ENCODE measurements around the gene INO80.

The INO80 gene

DNA sequence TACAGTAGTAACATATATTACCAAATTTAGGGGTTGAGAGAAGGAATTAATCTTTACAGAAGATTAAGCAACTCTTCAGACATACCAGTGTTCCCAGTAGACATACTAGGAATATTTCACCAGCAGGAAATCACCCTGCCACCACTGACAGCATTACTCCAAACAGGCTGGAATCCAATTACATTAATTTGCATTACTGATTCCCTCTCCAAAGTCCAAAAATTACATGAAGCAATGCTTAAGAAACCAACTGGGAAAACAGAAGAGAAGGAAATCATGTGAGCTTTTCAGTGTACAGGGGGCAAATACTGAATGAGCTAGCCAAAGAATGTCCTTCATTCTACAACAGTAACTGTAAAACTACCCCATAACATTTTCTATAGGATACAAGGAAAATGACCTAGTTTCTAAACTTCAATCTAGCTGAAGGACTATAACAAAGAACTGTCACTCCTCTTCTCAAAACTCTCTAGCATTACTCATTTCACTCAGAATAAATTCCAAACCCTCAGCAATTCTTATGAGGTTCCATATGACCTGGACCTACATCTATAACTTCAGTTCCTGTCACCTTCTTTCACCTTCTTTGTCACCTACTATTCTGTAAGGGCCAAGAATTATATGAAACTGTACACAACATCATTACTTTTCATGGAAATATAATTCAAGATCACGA, 72.7 kb downstream of the INO80 start:
- peak; percentile 78 to 80 for DNase-seq (ENCODE audit: low read depth in 2 of 2)

- DNase-seq (ENCODE audit: low read depth in 2 of 2): no peak
Observed at GRCh38 chr15:41042851-41043250, 73.2 kb downstream of the INO80 start.

DNA sequence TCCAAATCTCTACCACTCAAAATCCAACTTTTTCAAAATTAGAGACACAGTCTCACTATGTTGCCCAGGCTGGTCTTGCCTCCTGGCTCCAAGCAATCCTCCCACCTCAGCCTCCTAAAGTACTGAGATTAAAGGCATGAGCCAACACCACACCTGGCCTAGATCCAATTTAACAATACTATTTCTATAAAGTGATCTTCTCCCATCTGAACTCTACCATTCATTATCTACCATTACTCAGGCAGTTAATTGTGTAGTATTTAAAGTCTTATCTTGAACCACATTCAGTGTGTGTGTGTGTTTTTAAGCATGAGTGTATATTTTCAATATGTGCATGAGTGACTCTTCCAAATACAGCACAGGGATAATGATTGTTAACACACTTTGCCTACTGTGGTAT, 77.0 kb downstream of the INO80 start:
- no peak for DNase-seq (ENCODE audit: low read depth in 2 of 2)

DNA sequence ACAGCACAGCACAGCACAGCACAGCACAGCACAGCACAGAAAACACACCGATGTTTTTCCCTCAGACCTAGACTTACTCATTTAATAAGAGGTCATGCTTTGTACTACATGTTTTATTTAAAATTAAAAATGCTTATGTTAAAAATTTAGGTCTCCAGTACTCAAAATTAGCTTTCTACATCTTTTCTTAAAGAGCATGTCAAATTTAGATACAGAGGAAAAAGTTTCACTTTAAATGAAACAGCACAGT, 84.1 kb downstream of the INO80 start:
- DNase-seq (ENCODE audit: low read depth in 2 of 2): no peak

- no peak for DNase-seq (ENCODE audit: low read depth in 2 of 2)
Observed at GRCh38 chr15:41031232-41032078, 84.6 kb downstream of the INO80 start.

DNA sequence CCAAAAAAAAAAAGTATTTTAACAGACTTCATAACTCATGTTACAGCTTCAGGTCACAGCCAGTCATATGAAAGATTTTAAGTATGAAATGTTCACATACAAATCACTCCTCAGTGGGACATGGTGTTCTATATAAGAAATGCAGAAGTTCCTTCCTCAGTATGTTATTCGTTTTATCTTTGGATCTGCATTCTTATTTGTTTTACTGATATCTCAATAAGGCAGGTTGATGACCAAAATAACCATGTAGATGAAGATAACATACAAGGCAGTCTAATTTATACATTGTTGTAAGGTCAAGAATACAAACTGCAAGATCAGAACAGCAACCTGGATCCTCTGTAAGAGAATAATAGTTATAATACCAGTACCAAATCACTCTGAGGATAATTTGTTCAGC, 87.2 kb downstream of the INO80 start:
- no peak for DNase-seq (ENCODE audit: low read depth in 2 of 2)

GRCh38 chr15:41025393-41025792, 90.7 kb downstream of the INO80 start:
- DNase-seq (ENCODE audit: low read depth in 2 of 2): no peak

DNA sequence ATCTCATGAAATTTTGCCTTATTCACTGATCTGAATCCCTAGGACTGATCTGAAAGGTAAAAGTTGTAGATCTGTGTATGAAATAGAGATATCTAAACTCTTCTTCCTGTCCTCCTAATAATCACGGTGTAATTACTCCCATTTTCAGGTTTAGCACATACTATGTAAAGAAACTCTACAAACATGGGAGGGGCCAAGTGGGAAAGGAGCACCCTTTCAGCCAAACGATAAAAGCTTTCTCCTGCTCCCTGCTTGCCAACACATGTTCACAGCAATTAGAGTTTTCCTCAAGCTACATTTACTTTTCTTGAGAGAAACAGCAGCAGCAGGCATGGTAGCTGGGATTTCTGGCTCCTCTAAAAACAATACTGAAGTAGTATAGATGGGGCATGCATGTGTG, 91.2 kb downstream of the INO80 start:
- no peak for DNase-seq (ENCODE audit: low read depth in 2 of 2)

GRCh38 chr15:41024131-41024530, 91.9 kb downstream of the INO80 start:
- peak; percentile 91 for DNase-seq (ENCODE audit: low read depth in 2 of 2)

DNA sequence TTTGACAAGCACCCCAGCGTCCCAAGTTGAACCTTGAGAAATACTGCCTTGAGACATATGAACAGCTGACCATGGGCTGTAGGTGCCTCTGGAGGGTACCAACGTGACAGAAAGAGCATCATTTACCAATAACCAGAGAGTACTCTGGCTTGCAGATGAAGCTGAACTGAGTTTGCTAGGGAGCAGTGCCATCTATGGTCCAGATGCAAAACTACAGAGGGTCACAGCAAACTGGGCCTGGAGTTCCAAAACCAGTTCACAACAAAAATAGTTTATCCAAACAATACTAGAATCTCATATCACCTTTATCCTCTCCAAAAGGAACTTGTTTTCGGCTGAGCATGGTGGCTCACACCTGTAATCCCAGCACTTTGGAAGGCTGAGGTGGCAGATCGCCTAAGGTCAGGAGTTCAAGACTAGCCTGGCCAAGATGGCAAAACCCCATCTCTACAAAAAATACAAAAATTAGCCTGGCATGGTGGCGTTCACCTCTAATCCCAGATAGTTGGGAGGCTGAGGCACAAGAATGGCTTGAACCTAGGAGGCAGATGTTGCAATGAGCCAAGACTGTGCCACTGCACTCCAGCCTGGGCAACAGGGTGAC, 93.5 kb downstream of the INO80 start:
- DNase-seq (ENCODE audit: low read depth in 2 of 2): peak in 1 of 2 experiments; percentile 20

GRCh38 chr15:41020829-41021228, 95.3 kb downstream of the INO80 start:
- DNase-seq (ENCODE audit: low read depth in 2 of 2): no peak

GRCh38 chr15:41020311-41020710, 95.8 kb downstream of the INO80 start:
- DNase-seq (ENCODE audit: low read depth in 2 of 2): no peak

DNA sequence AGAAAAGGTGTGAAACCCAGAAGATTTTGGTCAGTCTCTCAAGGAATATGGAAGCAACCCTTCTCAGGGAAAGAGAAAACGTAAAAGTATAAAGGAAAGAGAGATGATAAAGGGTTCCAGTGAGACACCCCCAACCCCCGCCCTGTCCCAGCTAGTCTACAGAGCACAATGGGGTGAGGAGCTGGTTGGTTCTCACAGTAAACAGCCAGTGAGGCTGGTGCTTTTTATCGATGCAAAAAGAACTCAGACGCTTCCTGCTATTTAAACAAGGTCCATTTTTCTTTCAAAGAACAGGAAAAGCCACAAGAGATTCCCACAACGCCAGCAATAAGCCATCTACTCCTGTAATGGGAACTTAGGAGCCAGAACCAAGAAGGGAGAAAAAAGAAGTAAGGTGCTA, 96.9 kb downstream of the INO80 start:
- no peak for DNase-seq (ENCODE audit: low read depth in 2 of 2)

DNA sequence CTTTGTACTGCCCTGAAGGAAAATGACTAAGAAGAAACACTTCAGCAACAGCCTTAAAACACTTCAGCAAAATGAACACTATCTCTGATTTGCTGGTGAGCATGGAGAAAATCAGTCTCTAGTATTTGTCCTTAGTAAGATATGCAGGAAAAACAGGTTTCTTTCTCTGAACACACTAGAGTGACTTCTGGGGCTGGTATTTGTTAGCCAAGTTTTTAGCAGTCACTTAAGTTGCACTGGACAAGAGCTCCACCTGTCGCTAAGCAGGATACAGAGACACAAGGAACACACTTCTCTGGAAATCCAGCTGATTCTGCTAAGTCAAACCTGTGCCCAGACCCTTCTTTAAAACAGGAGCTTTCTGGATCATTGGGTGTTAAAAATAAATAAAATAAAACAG, 97.5 kb downstream of the INO80 start:
- no peak for DNase-seq (ENCODE audit: low read depth in 2 of 2)

DNA sequence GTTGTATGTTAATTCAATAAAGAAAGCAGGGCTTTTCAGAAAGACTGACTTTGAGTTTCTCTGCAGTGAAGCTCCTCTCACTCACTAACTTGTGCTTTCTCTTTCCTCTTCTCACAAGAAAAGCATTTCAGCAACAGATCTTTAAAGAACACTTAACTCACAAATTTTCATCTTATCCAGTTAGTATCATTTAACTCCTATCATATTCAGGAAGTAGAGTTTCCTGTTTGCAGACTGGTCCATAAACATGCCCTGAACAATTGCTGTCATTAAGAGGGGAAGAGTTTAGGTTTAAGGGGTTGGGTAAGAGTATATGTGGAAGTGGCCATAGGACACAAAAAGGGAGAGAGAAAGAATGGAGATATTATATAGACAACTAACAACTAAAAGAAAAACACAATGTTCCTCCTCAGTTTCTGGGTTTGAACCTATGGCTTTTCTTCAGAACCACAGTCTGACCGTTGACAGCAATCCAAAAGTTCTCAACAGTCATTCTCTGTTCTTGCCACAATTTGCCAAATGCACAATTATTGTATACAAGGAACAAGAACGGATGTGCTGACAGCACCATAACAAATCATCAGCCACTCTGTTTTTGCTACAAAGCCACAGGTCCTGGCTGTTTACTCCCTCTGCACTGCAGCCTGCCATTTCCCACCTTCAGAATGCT, 98.9 kb downstream of the INO80 start:
- DNase-seq (ENCODE audit: low read depth in 2 of 2): no peak

DNA sequence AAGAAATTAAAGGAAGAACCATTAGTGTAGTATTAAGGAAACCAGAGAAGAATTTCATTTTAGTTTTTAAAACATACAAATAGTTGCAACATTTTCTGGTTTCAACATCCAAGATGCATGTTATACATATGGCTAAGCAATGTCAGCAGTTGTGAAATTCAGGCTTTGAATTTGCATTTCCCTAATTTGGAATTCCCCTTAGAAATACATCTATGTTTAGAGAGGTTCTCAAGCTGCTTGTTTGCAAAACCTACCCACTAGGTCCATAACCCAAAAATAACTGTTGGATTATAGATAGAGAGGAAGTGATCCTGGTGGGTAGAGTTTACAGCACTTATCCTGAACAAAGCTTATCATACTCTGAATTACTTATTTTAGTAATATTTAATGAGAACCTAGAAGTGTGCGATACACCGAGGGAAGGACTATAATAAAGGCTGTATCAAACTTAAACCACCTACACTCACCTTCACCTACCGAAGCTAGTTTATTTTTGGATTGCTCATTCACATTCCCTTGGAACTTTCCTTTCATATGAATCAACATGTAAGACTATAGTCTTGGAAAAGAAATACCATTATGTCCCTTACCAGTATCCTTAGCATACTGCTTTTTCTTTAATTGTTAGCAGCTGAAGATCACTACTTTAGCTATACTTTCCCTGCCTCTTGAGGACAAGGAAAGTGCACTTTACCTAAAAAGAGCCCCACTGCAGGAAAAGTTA, 102.2 kb downstream of the INO80 start:
- peak; percentile 19 to 36 for DNase-seq (ENCODE audit: low read depth in 2 of 2)

GRCh38 chr15:41011055-41011815, 104.8 kb downstream of the INO80 start:
- no peak for DNase-seq (ENCODE audit: low read depth in 2 of 2)

DNA sequence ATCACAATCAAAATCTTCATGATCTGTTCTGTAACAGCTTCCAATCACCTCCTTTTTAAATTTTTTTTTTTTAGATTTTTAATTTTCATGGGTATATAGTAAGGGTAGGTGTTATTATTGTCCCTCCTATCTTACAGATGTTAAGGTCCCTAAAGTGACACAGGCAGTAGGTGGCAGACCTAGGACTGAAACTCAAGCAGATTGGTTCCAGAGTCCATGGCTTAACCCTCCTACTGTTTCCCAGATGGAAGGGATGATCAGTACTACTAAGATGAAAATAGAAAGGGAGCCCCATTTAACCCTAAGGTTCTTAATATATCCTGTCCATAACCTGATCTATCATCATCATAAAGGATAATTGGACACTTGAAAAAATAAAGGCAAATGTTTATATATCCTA, 105.7 kb downstream of the INO80 start:
- DNase-seq (ENCODE audit: low read depth in 2 of 2): no peak

GRCh38 chr15:41006479-41006878, 109.6 kb downstream of the INO80 start:
- DNase-seq (ENCODE audit: low read depth in 2 of 2): no peak

DNA sequence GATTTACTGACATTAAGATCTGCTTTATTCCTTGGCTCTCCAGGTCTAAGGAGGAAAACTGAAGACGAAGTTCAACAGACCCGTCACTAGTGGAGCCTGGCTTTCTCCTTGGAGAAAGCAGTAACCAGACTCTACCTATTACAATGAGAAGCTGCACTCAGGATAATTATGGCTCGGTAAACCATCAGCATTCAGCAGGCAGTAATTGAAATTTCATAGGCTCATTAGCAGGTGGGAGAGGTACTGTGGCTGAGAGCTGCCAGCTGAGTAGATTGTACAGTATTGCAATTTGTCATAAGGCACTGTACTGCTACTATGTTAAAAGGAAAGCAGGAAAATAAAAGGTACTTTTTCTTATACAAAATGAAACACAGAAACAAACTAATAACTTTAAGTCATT, 111.6 kb downstream of the INO80 start:
- DNase-seq (ENCODE audit: low read depth in 2 of 2): no peak

DNA sequence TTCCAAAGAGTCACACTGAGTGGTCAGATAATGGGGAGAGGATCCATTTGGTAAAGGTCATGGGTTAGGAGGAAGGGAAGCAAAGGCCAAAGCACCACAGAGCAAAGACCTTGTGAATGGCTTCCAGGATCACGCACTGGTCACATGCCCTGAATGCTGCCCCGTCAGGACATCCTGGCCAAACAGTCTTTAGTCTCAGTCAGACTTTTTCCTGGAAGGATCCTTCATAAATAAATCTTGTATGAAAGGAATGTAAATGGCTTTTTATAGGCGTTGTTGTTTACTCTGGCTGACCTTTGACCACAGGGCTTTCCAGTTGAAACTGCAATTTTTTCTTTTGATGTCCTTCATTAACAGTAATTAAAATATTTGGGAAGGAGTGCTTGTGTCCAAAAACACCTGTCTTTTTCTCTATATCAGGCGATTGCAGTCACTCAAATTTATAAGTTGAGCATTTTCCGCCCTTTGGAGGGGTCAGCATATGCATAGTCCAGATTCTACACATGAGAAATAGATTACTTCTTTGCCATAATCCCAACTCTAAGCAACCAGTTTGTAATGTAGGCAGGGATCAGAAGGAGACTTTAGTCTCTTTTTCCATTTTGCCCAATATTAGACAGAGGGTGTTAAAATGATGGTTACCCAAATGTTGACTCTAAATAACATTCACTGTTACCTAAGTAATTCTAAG, 114.4 kb downstream of the INO80 start:
- no peak for DNase-seq (ENCODE audit: low read depth in 2 of 2)
